Psoas muscle (tissue), 8 donors: ENCODE measurements around the gene RAB10. TPM values are rescaled to one million over a fixed set of nuclear protein-coding genes. Genes with fewer than 3 reads are reported as not detected.
A peak's percentile ranks its signal among the peaks of the same experiment; 100 is the strongest.

Experiments
- ATAC-seq, 4 donors: fragments of 200-7000 bp; cut with Tn5 transposase; one replicate each; pipeline ENCODE4 v1.9.1; 2020; ENCODE audit warnings: moderate library complexity in 3 of 4, mild to moderate bottlenecking in 2 of 4
- DNase-seq, 2 donors: peaks; one replicate each; pipeline ENCODE4 v3.0.0-alpha.2; 2020
- H3K27ac ChIP-seq: fragments of 200-600 bp; one replicate; pipeline ENCODE4 v1.8.0; 2022
- H3K27me3 ChIP-seq, 3 donors: fragments of 200-600 bp in 1 of 3; one replicate each; pipeline versions ENCODE4 v1.6.1 to v1.8.0; 2013 to 2022; ENCODE audit warnings: low read length in 2 of 3, mild to moderate bottlenecking in 2 of 3, moderate library complexity in 1 of 3; ENCODE audit not compliant: insufficient read depth in 3 of 3
- H3K36me3 ChIP-seq, 2 donors: fragments of 200-600 bp in 1 of 2; one replicate each; pipeline versions ENCODE4 v1.6.1 to v1.8.0; 2013 to 2022; ENCODE audit warnings: low read depth in 1 of 2, mild to moderate bottlenecking in 1 of 2, moderate library complexity in 1 of 2; ENCODE audit not compliant: insufficient read depth in 1 of 2
- H3K4me1 ChIP-seq: fragments of 200-600 bp; one replicate; pipeline ENCODE4 v1.8.0; 2022
- H3K4me3 ChIP-seq: fragments of 200-600 bp; one replicate; pipeline ENCODE4 v1.8.0; 2022; ENCODE audit warnings: mild to moderate bottlenecking
- H3K9me3 ChIP-seq: fragments of 200-600 bp; one replicate; pipeline ENCODE4 v1.8.0; 2022
- CTCF ChIP-seq: fragments of 200-600 bp; IDR thresholded peaks from one replicate; pipeline ENCODE4 v1.8.0; 2022; ENCODE audit warnings: antibody characterized with exemption
- WGBS, 3 donors: extraction: QIAGEN DNeasy Blood & Tissue Kit; methylation state at CpG; one replicate each; pipeline versions ENCODE4 v1.1.6 to v1.1.7; 2013; 5-methylcytosine and 5-hydroxymethylcytosine counted together
- intact Hi-C, 2 donors: fragments of 100-400 bp; cut with DNase I; formaldehyde crosslinking; loops; one replicate each; pipeline versions ENCODE4 v1.11.0 to v1.14.2; 2022
- polyA plus RNA-seq, 3 donors: library from polyadenylated mRNA; stranded (reverse); fragments of 200-250 nt; gene quantifications; one replicate each; pipeline ENCODE4 v1.2.3, GENCODE V29; 2013
- total RNA-seq, 4 donors: library from RNA; stranded (reverse); fragmentation: NEBNext Ultra II Directional in 2 of 4; extraction: Animal tissue kit (Norgen Biotek cat#: 25700) in 2 of 4; gene quantifications; one replicate each; pipeline versions ENCODE4 v1.2.1 to v1.2.4, GENCODE V29; 2021 to 2023
- donor health status: healthy with polysubstance abuse.
- donor health status: DM: no; HTN: no; CAD: no; lungs with moderate emphysema.
- donor health status: Bipolar disorder and iron deficiency.
- donor health status: healthy.
- donor health status: DM: yes; HTN: yes; CAD: no.
- donor health status: DM: no; HTN: no; CAD: no.
- donor health status: DM: no; HTN: no; CAD: no.
- donor health status: DM: yes; HTN: yes; CAD: no.

RAB10 gene
- total and polyA plus RNA-seq, 7 donors: 76.5 to 170 (median 147) TPM

GRCh38 chr2:26033270-26033817 is 540 bp upstream of the RAB10 start:
- TF ChIP-seq CTCF: no peak
- DNase-seq (no peak), ATAC-seq (peak in 3 of 4 donors; percentile 39 to 60 (median 56))
- Histone ChIP-seq H3K9me3 (no peaks in the 10 kb centered on the region), H3K36me3 (peaks cover 0 to 3% of the 10 kb centered on the region in 2 donors), H3K4me1 (peaks cover 23% of the 10 kb centered on the region), H3K4me3 (peak overlapping the region; percentile 97), H3K27ac (peak overlapping the region; percentile 98), H3K27me3 (no peaks in the 10 kb centered on the region)
- 0 to 1% (median 0%) methylated on average over 31 to 38 of the region's 38 CpGs for whole genome bisulfite sequencing, 3 donors
- intact Hi-C loops: loop anchor here (5.0 kb wide), 2 partner anchors 36 to 41 kb away; no protein-coding TSS in a partner anchor

GRCh38 chr2:26034637-26034992 is 731 bp downstream of the RAB10 start:
- no peak for ATAC-seq
- DNase-seq: no peak
- H3K9me3 ChIP-seq: no peaks in the 10 kb centered on the region
- no peaks in the 10 kb centered on the region for H3K27me3 ChIP-seq
- H3K27ac ChIP-seq: peak overlapping the region; percentile 98
- intact Hi-C loops: loop anchor here (5.0 kb wide), 2 partner anchors 37 to 42 kb away; no protein-coding TSS in a partner anchor
- peaks cover 32% of the 10 kb centered on the region for H3K4me1 ChIP-seq
- peak overlapping the region; percentile 97 for H3K4me3 ChIP-seq
- 0% methylated on average over 18 of the region's 18 CpGs for WGBS, 3 donors
- H3K36me3 ChIP-seq: peaks cover 0 to 4% of the 10 kb centered on the region in 2 donors
- TF ChIP-seq CTCF: no peak

GRCh38 chr2:26035090-26035743 is 1.3 kb downstream of the RAB10 start:
- Histone ChIP-seq H3K4me1 (peaks cover 38% of the 10 kb centered on the region), H3K27ac (peak overlapping the region; percentile 98), H3K4me3 (peak overlapping the region; percentile 97), H3K36me3 (peaks cover 0 to 4% of the 10 kb centered on the region in 2 donors), H3K27me3 (no peaks in the 10 kb centered on the region), H3K9me3 (no peaks in the 10 kb centered on the region)
- 1% methylated on average over 12 of the region's 12 CpGs for WGBS, 3 donors
- no peak for TF ChIP-seq CTCF
- no peak for DNase-seq
- ATAC-seq: no peak
- intact Hi-C loops: loop anchor here in 1 of 2 donors (5.0 kb wide), 1 partner anchor 47 kb away; no protein-coding TSS in a partner anchor

DNA sequence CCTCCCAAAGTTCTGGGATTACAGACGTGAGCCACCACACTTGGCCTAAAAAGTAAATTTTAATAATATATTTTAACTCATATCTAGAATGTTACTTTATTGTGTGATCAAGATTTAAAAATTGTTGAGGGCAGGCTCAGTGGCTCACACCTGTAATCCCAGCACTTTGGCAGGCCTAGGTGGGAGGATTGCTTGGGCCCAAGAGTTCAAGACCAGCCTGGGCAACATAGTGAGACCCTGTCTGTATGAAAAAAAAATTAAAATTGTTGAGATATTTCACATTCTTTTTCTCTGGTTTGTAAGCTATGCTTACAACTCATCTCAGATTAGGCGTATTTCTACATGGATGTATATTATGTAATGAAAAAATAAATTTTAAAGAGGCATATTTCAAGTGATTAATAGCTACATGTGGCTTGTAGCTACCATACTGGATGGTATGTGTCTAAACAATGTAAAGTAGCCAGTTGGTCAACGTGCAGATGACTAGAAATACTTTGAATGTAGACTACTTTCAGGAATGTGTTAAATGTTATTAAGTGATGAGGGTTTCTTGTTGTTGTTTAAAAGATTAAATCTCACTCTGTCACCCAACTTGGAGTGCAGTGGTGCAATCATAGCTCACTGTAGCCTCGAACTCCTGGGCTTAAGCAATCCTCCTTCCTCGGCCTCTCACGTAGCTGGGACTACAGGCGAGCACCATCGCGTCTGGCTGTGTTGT is 5.9 kb downstream of the RAB10 start:
- no peaks in the 10 kb centered on the region for H3K27me3 ChIP-seq
- no peak for ATAC-seq
- WGBS, 3 donors: 77 to 83% (median 77%) methylated on average over 9 of the region's 9 CpGs
- intact Hi-C loops: loop anchor here in 1 of 2 donors (5.0 kb wide), 1 partner anchor 43 kb away; no protein-coding TSS in a partner anchor
- H3K4me3 ChIP-seq: no peak overlapping the region
- H3K4me1 ChIP-seq: peaks cover 67% of the 10 kb centered on the region
- no peak overlapping the region for H3K27ac ChIP-seq
- peaks cover 0 to 4% of the 10 kb centered on the region in 2 donors for H3K36me3 ChIP-seq
- no peak for TF ChIP-seq CTCF
- no peak for DNase-seq
- H3K9me3 ChIP-seq: no peaks in the 10 kb centered on the region
